ENCODE measurements around the gene UBE2S. TPM values are rescaled to one million over a fixed set of nuclear protein-coding genes. Genes with fewer than 3 reads are reported as not detected.
"Not testable (repeated sequence)": the region's sequence is repeated elsewhere in the genome, so short reads cannot be mapped to it uniquely, and the experiment has no call there.

The UBE2S gene
- 10 to 100 TPM; 18.1 to 20.2 TPM for total RNA-seq
- 10 to 100 TPM; 18.6 to 25.8 (median 24.5) TPM for polyA plus RNA-seq
- total RNA-seq: 11.2 to 80.1 (median 41.1) reads per million in 6 experiments

DNA sequence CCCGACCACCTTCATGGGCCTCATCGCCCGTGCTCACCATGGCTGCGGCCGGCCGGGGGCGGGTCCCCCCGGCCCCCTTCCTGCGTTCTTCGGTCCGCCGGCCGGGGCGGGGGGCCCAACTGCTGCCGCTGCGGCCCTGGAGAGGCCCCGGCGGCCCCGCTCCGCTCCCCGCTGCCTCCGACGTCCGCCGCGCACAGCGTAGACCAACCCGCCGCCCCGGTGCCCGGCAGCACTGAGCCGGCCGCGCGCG, at the start of gene UBE2S:
UBE2S (minus strand) TSS at position 239 of the 250 bp plus-strand sequence; CDS start at position 40, 199 bp downstream.
- POLR2A ChIA-PET: interaction anchor here (0.6 to 10.0 kb wide), 21 partner anchors 9 to 290 kb away, joined by 3 to 181 read pairs (median 6); partner anchors contain the start of genes FIZ1, HSPBP1, KMT5C and PPP1R12C
- H3K4me3 Mint-ChIP-seq: peak within 1 kb of the TSS; percentile 88 to 98 (median 94)
- H3K36me3 Mint-ChIP-seq: peaks cover 7 to 31% (median 15%) of the 10 kb centered on the region in 3 donors
- DNase-seq, H3K27me3 Mint-ChIP-seq: not testable (repeated sequence)
- ATAC-seq: peak; percentile 0 to 68
- peaks cover 0 to 12% (median 0%) of the 10 kb centered on the region in 9 donors for H3K9me3 Mint-ChIP-seq
- peak within 1 kb of the TSS; percentile 93 to 100 (median 99) for H3K27ac Mint-ChIP-seq
- peaks cover 20 to 39% (median 30%) of the 10 kb centered on the region in 4 donors for H3K4me1 Mint-ChIP-seq

DNA sequence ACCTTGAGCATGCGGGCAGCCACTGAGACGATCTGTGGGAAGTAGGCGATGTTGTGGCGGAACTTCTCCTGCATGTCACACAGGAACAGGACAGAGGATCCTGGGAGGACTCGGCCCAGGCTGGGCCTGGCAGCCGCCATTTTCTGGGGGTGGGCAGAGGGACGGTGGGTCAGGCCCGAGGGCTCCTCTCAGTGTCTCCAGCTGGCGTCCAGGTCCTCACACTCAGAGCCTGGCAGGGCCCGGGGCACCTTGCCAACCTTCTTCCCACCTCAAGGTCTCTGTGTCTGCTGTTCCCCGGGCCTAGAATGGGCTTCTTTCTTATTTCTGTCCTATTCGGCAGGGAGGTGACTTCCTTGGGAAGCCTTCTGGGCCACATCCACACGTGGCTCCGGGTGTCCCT, 48.8 kb upstream of the UBE2S start:
- Mint-ChIP-seq H3K4me1 (peaks cover 21 to 32% (median 28%) of the 10 kb centered on the region in 4 donors), H3K4me3 (no peak overlapping the region), H3K36me3 (peaks cover 0 to 13% (median 3%) of the 10 kb centered on the region in 3 donors), H3K27ac (peak overlapping the region in 1 of 10 donors; percentile 37), H3K27me3 (peaks cover 5 to 24% (median 14%) of the 10 kb centered on the region in 5 donors), H3K9me3 (peaks cover 0 to 2% (median 0%) of the 10 kb centered on the region in 9 donors)
- POLR2A ChIA-PET: no interaction called here
- no peak for DNase-seq
- ATAC-seq: no peak

DNA sequence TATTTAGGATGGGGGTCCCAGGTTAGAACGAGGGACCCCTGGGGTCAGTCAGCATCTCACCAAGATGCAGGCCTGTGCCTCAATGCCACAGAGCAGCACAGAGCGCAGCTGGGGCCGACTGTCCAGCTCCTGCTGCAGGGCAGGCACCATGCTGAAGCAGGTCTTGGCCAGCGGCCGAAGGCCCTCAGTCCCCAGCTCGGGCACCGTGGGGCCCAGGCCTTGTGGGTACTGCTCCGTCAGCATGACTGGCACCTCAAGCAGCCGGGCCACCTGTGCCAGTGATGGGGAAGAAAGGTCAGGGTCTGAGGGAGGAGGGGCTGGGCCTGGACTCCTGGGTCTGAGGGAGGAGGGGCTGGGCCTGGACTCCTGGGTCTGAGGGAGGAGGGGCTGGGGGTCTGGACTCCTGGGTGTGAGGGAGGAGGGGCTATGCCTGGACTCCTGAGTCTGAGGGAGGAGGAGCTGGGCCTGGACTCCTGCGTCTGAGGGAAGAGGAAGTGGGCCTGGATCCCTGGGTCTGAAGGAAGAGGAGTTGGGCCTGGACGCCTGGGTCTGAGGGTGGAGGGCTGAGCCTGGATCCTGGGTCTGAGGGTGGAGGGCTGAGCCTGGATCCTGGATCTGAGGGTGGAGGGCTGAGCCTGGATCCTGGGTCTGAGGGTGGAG, 48.1 kb upstream of the UBE2S start:
- Mint-ChIP-seq H3K36me3 (peaks cover 0 to 13% (median 3%) of the 10 kb centered on the region in 3 donors), H3K9me3 (peaks cover 0 to 2% (median 0%) of the 10 kb centered on the region in 9 donors), H3K27ac (no peak overlapping the region), H3K4me3 (no peak overlapping the region), H3K4me1 (peaks cover 18 to 31% (median 27%) of the 10 kb centered on the region in 4 donors), H3K27me3 (peaks cover 5 to 24% (median 16%) of the 10 kb centered on the region in 5 donors)
- ATAC-seq: no peak
- POLR2A ChIA-PET: no interaction called here
- no peak for DNase-seq

DNA sequence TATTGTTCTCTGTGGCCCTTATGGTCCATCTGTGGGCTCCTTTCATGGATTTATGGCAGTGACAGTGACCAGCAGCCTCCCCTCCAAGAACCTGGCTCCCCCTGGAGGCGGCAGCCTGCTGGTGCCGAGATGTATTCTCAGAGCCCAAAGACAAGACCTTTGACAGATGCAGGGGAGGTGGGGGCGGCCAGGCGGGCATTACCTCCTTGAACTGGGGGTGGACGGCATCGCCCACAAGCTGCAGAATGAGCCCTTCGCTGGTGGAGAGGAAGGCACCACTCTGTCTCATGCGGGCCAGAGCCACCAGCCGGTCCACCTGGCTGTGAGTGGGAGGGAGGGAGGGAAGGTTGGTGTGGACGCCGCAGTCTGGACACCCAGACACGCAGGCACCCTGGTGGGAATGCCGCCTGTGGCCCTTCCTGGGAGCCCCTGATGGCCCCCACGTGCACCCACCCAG, 47.2 kb upstream of the UBE2S start:
- Mint-ChIP-seq H3K27me3 (peaks cover 5 to 26% (median 21%) of the 10 kb centered on the region in 5 donors), H3K27ac (no peak overlapping the region), H3K4me3 (peak overlapping the region in 2 of 10 donors; percentile 53 to 55), H3K9me3 (peaks cover 0 to 2% (median 0%) of the 10 kb centered on the region in 9 donors), H3K36me3 (peaks cover 0 to 16% (median 3%) of the 10 kb centered on the region in 3 donors), H3K4me1 (peaks cover 16 to 27% (median 20%) of the 10 kb centered on the region in 4 donors)
- POLR2A ChIA-PET: no interaction called here
- ATAC-seq (no peak), DNase-seq (peak in 7 of 10 donors; percentile 35 to 74 (median 40))

DNA sequence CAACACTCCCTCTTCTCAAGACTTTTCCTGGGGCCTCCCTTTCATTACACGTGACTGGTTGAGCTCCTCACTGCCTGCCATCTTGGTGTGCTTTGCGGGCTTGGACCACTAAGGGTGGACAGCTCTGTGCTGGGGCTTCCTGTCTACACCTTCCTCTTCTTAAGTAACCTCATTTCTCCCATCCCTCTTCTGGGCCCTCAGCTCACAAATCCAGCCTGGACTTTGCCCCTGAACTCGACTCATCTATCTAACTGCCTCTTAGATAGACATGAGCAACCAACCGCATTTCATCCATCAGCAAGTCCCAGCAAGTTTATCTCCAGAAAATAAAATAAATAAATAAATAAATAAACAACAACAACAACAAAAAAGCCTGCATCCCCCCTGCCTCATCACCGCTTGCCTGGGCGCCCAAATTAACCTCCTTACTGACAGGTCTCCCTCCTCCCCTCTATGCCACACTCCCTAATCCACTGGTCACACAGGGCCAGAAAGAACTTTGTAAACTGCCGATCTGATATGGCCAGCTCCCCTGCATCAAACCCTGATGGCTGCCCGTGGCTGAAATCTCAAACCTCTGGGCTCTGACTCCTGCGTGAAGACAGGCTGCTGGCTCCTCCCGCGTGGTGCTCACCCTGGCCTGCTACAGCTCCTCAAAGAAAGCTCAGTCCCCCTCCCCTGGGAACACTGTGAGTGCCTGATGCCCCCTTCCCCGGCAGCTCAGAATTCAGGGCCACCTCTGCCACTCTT, 46.1 kb upstream of the UBE2S start:
- Mint-ChIP-seq H3K36me3 (peaks cover 0 to 17% (median 3%) of the 10 kb centered on the region in 3 donors), H3K27me3 (peaks cover 5 to 27% (median 21%) of the 10 kb centered on the region in 5 donors), H3K4me3 (peak overlapping the region; percentile 23 to 84 (median 66)), H3K27ac (peak overlapping the region in 4 of 10 donors; percentile 7 to 83 (median 28)), H3K4me1 (peaks cover 14 to 25% (median 19%) of the 10 kb centered on the region in 4 donors), H3K9me3 (peaks cover 0 to 2% (median 0%) of the 10 kb centered on the region in 9 donors)
- DNase-seq (no peak), ATAC-seq (no peak)
- POLR2A ChIA-PET: interaction anchor here (1.2 to 1.3 kb wide), 2 partner anchors 69 to 200 kb away, joined by 3 to 5 read pairs; partner anchors contain the start of gene TMEM238

- POLR2A ChIA-PET: interaction anchor here (1.2 to 1.3 kb wide), 2 partner anchors 68 to 199 kb away, joined by 3 to 5 read pairs; partner anchors contain the start of gene TMEM238
- peaks cover 0 to 17% (median 3%) of the 10 kb centered on the region in 3 donors for H3K36me3 Mint-ChIP-seq
- peak; percentile 38 to 56 for ATAC-seq
- H3K27ac Mint-ChIP-seq: no peak overlapping the region
- H3K4me3 Mint-ChIP-seq: peak overlapping the region in 9 of 10 donors; percentile 23 to 84 (median 68)
- peak in 6 of 10 donors; percentile 35 to 71 (median 38) for DNase-seq
- H3K27me3 Mint-ChIP-seq: peaks cover 5 to 27% (median 21%) of the 10 kb centered on the region in 5 donors
- H3K4me1 Mint-ChIP-seq: peaks cover 14 to 25% (median 18%) of the 10 kb centered on the region in 4 donors
- peaks cover 0 to 2% (median 0%) of the 10 kb centered on the region in 9 donors for H3K9me3 Mint-ChIP-seq
These were observed 45.3 kb upstream of the UBE2S start for GRCh38 chr19:55452749-55453346.

GRCh38 chr19:55451965-55452748, 44.6 kb upstream of the UBE2S start:
- DNase-seq (peak in 8 of 10 donors; percentile 34 to 79 (median 48)), ATAC-seq (peak; percentile 33 to 56)
- H3K36me3 Mint-ChIP-seq: peaks cover 0 to 17% (median 3%) of the 10 kb centered on the region in 3 donors

DNA sequence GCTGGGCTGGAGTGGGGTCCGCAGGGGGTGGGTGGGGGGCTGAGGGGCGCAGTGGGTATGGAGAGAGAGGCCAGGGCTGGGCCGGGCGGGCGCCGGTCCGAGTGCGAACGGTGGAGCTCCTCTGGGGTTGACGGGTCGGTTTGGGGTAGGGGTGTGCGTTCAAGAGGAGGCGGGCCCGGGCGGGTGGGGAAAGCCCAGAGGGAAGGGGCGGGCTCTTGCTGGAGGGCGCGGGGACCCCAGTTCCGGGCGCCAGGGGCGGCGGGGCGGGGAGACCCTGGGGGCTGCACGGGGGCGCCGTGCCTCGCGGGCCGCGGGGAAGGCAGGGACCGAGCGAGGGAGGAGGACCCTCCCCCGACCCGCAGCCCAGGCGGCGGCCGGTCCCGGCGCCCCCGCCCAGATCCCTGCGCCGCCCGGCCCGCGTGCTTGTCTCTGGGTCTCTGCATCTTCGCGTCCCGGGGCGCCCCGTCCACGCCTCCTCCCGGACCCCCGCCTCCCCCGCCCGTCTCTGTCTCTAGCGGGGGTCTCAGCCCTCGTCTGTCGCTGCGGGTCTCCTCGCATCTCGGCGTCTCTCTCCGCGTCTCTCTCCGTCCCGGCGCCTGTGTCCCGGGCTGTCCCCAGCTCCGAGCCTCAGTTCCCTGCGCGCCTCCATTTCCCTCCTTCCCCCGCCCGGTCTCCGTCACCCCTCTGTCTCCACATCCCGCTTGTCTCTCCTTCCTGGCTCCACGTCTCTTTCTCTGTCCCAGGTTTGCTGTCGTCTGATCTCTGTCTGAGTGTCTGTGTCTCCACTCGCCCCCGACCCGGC, 43.8 kb upstream of the UBE2S start:
- Mint-ChIP-seq H3K36me3 (peaks cover 0 to 17% (median 3%) of the 10 kb centered on the region in 3 donors), H3K27ac (peak overlapping the region in 3 of 10 donors; percentile 35 to 76 (median 50)), H3K9me3 (peaks cover 0 to 2% (median 0%) of the 10 kb centered on the region in 9 donors), H3K27me3 (peaks cover 5 to 28% (median 21%) of the 10 kb centered on the region in 5 donors), H3K4me1 (peaks cover 14 to 25% (median 18%) of the 10 kb centered on the region in 4 donors), H3K4me3 (peak overlapping the region; percentile 44 to 81 (median 73))
- POLR2A ChIA-PET: interaction anchor here (0.7 kb wide), 2 partner anchors 25 to 347 kb away, joined by 4 read pairs; partner anchors contain the start of gene ZNF628
- DNase-seq (peak in 2 of 10 donors; percentile 20 to 24), ATAC-seq (peak; percentile 33 to 41)

More at GRCh38 chr19:55451965-55452748, 44.6 kb upstream of the UBE2S start:
- peaks cover 0 to 2% (median 0%) of the 10 kb centered on the region in 9 donors for H3K9me3 Mint-ChIP-seq
- no peak overlapping the region for H3K27ac Mint-ChIP-seq
- H3K27me3 Mint-ChIP-seq: peaks cover 5 to 27% (median 21%) of the 10 kb centered on the region in 5 donors
- peak overlapping the region in 9 of 10 donors; percentile 36 to 81 (median 75) for H3K4me3 Mint-ChIP-seq
- peaks cover 14 to 25% (median 18%) of the 10 kb centered on the region in 4 donors for H3K4me1 Mint-ChIP-seq
- POLR2A ChIA-PET: interaction anchor here (0.7 to 1.3 kb wide), 3 partner anchors 24 to 346 kb away, joined by 4 to 5 read pairs (median 4); partner anchors contain the start of genes TMEM238 and ZNF628

DNA sequence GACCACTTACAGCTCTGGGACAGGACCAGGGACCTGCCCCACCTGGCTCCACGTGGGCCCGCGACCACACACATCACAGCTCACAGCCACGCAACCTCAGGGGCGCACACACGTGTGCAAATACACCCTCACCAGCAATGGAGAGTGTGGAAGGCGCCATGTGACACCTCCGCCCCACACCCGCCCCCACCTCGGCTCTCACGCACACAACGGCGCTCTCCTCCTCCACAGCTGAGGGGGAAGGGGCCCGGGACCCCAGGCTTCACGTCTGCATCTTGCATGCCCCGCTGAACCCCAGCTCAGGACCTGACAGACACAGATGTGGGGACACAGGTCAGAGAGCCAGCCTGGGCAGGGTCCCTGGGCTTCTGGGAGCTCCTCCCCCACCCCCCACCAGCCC, 41.9 kb upstream of the UBE2S start:
- DNase-seq: no peak
- POLR2A ChIA-PET: no interaction called here
- H3K4me1 Mint-ChIP-seq: peaks cover 14 to 25% (median 15%) of the 10 kb centered on the region in 4 donors
- peaks cover 13 to 41% (median 26%) of the 10 kb centered on the region in 5 donors for H3K27me3 Mint-ChIP-seq
- H3K36me3 Mint-ChIP-seq: peaks cover 0 to 10% (median 0%) of the 10 kb centered on the region in 3 donors
- no peak for ATAC-seq
- H3K27ac Mint-ChIP-seq: no peak overlapping the region
- no peak overlapping the region for H3K4me3 Mint-ChIP-seq
- peaks cover 0 to 2% (median 0%) of the 10 kb centered on the region in 9 donors for H3K9me3 Mint-ChIP-seq

DNA sequence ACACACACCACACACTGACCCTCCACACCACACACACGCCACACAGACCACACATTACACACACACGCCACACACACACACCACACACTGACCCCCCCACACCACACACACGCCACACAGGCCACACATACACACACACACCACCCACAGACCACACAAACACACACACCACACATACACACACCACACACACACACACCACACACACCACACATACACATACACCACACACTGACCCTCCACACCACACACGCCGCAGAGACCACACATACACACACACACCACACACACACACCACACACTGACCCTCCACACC, 40.5 kb upstream of the UBE2S start:
- peaks cover 19 to 44% (median 28%) of the 10 kb centered on the region in 5 donors for H3K27me3 Mint-ChIP-seq
- H3K27ac Mint-ChIP-seq, ATAC-seq, H3K9me3 Mint-ChIP-seq, POLR2A ChIA-PET, DNase-seq, H3K4me3 Mint-ChIP-seq, H3K36me3 Mint-ChIP-seq: not testable (repeated sequence)
- H3K4me1 Mint-ChIP-seq: peaks cover 10 to 27% (median 15%) of the 10 kb centered on the region in 4 donors
